ENCODE results near the gene MECR.

DNA sequence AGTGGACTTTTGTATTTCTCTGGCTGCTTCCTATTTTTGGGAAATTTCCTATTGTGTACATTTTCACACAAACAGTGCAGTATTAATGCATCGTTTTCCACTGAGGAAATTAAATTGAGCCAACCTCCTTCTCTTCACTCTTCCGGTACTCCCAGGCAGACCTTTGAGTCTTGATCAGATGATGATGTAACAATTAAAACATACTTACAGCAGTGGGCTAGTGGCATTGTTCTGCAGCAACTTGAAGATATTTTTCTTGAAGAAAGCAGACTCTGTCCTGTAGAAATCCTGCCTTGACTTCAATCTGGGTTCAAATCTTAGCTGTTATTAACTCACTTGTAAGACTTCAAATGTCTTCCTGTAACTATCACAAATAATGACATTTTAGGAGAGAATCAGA, 88.0 kb downstream of the MECR start:
- TF ChIP-seq, protein P1, sequence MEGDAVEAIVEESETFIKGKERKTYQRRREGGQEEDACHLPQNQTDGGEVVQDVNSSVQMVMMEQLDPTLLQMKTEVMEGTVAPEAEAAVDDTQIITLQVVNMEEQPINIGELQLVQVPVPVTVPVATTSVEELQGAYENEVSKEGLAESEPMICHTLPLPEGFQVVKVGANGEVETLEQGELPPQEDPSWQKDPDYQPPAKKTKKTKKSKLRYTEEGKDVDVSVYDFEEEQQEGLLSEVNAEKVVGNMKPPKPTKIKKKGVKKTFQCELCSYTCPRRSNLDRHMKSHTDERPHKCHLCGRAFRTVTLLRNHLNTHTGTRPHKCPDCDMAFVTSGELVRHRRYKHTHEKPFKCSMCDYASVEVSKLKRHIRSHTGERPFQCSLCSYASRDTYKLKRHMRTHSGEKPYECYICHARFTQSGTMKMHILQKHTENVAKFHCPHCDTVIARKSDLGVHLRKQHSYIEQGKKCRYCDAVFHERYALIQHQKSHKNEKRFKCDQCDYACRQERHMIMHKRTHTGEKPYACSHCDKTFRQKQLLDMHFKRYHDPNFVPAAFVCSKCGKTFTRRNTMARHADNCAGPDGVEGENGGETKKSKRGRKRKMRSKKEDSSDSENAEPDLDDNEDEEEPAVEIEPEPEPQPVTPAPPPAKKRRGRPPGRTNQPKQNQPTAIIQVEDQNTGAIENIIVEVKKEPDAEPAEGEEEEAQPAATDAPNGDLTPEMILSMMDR (IDR thresholded peaks at IDR 0.05): no peak
- TF ChIP-seq EP300 (IDR thresholded peaks at IDR 0.05; ENCODE audit: borderline replicate concordance in 1 of 2, low read depth in 1 of 2, low read length in 1 of 2) (no peak), SMC3 (IDR thresholded peaks at IDR 0.05; ENCODE audit: low read depth, low read length) (no peak), RCOR1 (IDR thresholded peaks at IDR 0.05; ENCODE audit: low read length) (no peak), POLR2AphosphoS5 (IDR thresholded peaks at IDR 0.05; ENCODE audit: low read depth, low read length) (no peak), TAF1 (IDR thresholded peaks at IDR 0.05; ENCODE audit: borderline replicate concordance, low read depth, low read length) (no peak)
- TF ChIP-seq, protein P2, sequence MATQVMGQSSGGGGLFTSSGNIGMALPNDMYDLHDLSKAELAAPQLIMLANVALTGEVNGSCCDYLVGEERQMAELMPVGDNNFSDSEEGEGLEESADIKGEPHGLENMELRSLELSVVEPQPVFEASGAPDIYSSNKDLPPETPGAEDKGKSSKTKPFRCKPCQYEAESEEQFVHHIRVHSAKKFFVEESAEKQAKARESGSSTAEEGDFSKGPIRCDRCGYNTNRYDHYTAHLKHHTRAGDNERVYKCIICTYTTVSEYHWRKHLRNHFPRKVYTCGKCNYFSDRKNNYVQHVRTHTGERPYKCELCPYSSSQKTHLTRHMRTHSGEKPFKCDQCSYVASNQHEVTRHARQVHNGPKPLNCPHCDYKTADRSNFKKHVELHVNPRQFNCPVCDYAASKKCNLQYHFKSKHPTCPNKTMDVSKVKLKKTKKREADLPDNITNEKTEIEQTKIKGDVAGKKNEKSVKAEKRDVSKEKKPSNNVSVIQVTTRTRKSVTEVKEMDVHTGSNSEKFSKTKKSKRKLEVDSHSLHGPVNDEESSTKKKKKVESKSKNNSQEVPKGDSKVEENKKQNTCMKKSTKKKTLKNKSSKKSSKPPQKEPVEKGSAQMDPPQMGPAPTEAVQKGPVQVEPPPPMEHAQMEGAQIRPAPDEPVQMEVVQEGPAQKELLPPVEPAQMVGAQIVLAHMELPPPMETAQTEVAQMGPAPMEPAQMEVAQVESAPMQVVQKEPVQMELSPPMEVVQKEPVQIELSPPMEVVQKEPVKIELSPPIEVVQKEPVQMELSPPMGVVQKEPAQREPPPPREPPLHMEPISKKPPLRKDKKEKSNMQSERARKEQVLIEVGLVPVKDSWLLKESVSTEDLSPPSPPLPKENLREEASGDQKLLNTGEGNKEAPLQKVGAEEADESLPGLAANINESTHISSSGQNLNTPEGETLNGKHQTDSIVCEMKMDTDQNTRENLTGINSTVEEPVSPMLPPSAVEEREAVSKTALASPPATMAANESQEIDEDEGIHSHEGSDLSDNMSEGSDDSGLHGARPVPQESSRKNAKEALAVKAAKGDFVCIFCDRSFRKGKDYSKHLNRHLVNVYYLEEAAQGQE (IDR thresholded peaks at IDR 0.05; ENCODE audit: low read depth, low read length): no peak
